ENCODE measurements around the gene PEA15.

- TF ChIP-seq POLR2A (IDR thresholded peaks at IDR 0.05; ENCODE audit: low read depth, low read length) (no peak), CTCF (IDR thresholded peaks at IDR 0.05; ENCODE audit: extremely low read depth in 1 of 2, insufficient read depth in 1 of 2, low read depth in 1 of 2, low read length in 2 of 2) (no peak), JUN (IDR thresholded peaks at IDR 0.05; ENCODE audit: borderline replicate concordance, insufficient read depth, insufficient read length, low read depth) (no peak), EZH2 (IDR thresholded peaks at IDR 0.05; ENCODE audit: borderline replicate concordance, low read depth, low read length, severe bottlenecking) (no peak), MAX (IDR thresholded peaks at IDR 0.05; ENCODE audit: insufficient read depth, insufficient read length) (no peak), MYC (IDR thresholded peaks at IDR 0.05; ENCODE audit: low read depth, low read length) (no peak), POLR2AphosphoS5 (IDR thresholded peaks at IDR 0.05; ENCODE audit: insufficient read depth, low read depth, low read length) (no peak), FOS (IDR thresholded peaks at IDR 0.05; ENCODE audit: borderline replicate concordance, insufficient read depth, low read length) (no peak)
These were observed 23.2 kb downstream of the PEA15 start for GRCh38 chr1:160228431-160228830.

All from endothelial cell of umbilical vein (primary cell).